NCI-H2227 (cell line): ENCODE data around the gene KIF21B.

Source experiments
- DNase-seq: peaks from one replicate; lab custom pipeline; 2025; ENCODE audit not compliant: unreplicated experiment; lab: John Stamatoyannopoulos, UW

The KIF21B gene

GRCh38 chr1:201049248-201049831, 25.8 kb upstream of the KIF21B start:
- no peak for DNase-seq

- no peak for DNase-seq
Measured at GRCh38 chr1:201048521-201048920, 25.0 kb upstream of the KIF21B start.

DNA sequence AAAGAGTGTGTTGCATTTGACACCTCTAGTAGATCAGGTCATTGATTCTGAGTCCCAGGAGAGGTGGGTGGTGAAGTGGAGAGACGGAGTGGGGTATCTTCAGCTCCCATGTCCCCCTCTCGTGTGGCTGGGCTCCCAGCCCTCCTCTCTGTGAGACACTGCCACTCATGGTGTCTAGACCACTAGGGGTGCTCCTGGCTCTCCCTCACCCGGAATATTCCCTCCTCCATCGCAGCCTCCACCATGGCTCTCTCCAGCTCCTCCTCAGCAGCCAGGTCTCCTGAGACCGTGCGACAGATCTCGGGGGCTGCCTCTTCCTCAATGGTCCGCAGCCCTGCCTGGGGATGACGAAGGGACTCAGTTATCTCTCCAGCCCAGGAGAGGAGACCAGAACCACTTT, 20.6 kb upstream of the KIF21B start:
- DNase-seq: no peak

DNA sequence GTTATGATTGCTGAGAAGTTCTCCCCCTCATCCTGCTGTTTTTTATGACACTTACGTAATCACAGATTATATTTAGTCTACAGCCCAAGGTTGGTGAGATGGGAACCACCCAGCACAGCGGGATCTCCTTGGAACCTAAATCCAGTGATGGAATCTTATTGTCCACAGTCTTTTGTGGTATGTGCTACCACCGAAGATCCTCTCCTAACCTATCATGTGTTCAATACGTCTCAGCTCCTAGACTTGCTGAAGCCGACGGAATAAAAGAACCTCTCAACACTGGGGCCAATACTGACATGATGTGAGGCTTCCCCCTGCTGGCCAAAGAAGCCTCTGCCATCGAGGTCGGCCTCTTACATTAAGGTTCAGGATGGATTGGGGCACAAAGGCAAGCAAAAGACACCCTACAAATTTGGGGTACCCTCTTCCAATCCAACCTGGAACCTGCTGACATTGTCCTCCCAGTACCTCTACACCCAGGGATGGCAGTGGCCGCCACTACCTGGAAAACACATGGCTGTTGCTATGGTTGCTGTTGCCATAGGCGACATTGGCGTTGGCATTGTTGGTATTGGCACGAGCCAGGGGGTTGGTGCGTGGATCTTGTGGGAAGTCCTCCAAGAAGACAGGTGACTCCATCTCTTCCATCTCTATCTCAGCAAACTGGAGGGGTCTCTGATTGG, 19.4 kb upstream of the KIF21B start:
- peak; percentile 78 for DNase-seq

GRCh38 chr1:201041011-201041410, 17.5 kb upstream of the KIF21B start:
- no peak for DNase-seq

GRCh38 chr1:201039876-201040275, 16.4 kb upstream of the KIF21B start:
- no peak for DNase-seq

GRCh38 chr1:201039418-201039817, 15.9 kb upstream of the KIF21B start:
- no peak for DNase-seq

GRCh38 chr1:201038186-201038876, 14.8 kb upstream of the KIF21B start:
- peak; percentile 73 for DNase-seq

GRCh38 chr1:201036188-201036842, 12.8 kb upstream of the KIF21B start:
- DNase-seq: peak; percentile 15

- no peak for DNase-seq
Measured at GRCh38 chr1:201034671-201035070, 11.2 kb upstream of the KIF21B start.

- DNase-seq: no peak
Measured at GRCh38 chr1:201032408-201032807, 8.9 kb upstream of the KIF21B start.

DNA sequence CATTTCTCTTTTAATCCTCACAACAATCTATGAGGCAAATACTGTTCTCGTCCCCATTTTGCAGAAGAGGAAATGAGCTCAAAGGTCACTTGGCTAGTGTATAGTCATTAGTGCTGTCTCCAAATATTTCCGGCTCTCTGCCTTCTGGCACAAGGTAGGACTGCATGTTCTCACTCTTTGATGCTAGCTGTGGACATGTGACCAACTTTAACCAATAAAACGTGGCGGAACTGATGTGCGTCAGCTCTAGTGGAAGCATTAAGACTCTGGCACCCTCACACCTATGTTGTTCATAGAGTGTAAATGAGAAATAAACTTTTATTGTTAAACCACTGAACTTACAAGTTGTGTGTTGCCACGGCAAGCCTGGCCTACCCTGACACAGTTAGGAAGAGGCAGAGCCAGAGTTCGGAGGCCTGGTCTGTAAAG, 5.0 kb upstream of the KIF21B start:
- no peak for DNase-seq

DNA sequence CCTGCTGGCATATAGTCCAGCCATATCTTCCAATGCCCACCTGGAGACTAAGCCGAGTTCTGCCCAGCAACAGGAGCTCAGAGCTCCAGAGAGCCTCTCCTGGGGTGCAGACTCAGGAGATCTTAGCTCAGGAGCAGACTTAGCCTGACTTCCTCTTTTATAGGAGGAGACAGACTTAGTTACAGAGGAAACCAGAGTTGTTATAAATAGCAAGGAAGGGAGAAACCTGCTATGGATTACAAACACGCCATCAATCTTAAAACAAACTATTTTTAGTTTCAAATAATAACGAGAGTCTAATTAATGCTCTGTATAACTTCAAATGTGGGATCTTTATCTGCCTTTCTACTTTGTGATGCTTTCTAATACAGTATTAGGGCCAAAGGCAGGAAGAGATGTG, 3.3 kb upstream of the KIF21B start:
- no peak for DNase-seq

GRCh38 chr1:201026234-201026633, 2.7 kb upstream of the KIF21B start:
- no peak for DNase-seq

GRCh38 chr1:201025571-201026002, 2.1 kb upstream of the KIF21B start:
- DNase-seq: peak; percentile 26

DNA sequence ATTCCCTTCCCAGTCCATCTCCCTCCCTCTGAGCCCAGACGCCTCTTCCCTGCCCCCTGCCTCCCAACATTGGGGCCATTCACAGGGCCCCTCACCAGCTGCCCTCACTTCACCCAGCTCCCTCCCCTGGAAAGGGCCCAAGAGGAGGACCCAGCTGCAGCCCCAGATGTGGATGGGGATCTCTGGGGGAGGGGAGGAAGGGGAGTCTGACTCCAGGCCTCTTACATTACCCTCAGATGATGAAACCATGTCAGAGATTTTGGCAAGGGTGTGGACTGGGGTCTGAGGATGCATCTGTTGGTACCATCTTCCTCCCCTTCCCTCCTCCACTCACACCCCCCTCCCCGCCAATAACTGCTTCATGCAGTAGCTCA, 1.1 kb upstream of the KIF21B start:
- no peak for DNase-seq

GRCh38 chr1:201023920-201024624, 558 bp upstream of the KIF21B start:
- DNase-seq: no peak

DNA sequence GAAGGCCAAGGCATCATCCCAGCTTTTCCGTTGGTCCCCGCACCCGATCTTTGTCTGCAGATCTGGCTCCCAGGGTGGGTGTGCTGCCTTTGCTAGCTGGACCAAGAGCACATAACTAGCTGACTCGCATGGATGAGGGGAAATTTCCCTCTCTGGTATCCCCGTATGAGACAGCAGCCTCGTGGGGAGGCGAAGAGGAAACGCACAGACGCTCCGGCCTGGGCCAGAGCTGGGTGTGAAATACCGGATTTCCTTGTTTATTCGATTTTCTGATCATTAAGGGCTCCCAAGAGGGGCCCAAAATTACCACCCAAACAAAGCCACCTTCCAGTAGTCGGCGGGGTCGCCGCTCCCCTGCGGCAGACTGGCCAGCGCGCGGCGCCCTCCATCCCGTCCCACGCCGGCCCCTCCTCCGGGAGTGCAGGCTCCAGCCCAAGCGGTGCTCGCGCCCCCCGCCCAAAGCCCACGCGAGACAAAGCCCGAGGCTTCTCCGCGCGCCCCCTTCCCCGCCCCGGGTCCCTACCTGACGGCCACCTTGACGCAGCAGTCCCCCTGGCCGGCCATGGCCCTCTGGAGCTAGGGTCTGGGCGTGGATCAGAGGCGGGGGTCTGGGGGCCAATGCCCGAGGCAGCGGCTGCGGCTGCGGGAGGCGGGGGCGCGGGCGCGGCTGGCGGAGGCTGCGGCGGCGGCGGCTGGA, 546 bp downstream of the KIF21B start:
- peak; percentile 62 for DNase-seq

GRCh38 chr1:201022493-201022819, 1.1 kb downstream of the KIF21B start:
- DNase-seq: no peak

DNA sequence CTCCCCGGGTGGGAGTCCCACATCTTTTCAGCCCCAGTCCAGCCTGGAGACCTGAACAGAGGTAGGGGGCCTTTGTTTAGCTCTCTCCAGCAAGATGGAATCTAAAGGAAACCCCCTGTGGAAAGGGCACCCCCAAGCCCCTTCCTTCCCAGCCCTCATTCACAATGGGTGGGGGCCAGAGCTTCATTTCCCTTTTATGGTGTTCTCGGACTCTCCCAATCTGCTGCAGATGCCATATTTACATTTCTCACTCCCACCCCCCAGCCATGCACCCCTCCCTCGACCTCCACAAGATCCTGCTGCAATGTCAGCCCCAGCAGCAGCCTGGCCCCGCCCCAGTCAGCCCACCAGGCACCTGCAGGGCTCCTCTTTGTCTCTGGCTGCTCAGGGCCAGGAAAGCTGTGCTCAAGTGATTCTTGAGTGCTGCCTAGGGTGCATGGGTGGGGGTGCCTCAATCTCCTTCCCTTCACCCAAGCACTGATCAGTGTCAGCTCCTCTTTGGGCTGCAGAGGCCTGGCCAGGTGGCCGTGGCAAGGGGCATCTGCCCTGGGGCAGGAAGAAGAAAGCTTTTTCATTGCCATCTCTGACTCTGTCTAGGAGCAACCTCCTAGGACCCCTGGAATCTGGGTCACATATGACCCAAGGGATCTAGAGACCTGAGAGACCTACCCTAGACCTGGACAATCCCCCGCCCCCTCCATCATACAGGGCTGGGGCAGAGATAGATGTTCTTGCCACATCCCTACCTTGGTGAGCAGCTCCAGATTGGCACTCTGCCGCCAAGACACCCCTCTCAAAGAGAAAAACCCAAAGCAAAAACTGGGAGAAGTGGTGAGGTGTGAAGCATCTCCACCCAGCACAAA, 1.7 kb downstream of the KIF21B start:
- DNase-seq: no peak
